ENCODE measurements around the gene KRTAP10-8. TPM values are rescaled to one million over a fixed set of nuclear protein-coding genes. Genes with fewer than 3 reads are reported as not detected.

The KRTAP10-8 gene
- total and polyA plus RNA-seq, 8 donors = not detected

- intact Hi-C loops (cut with DNase I; ENCODE audit: low total_unique reads) = no loop called here
- WGBS, 5 donors = 71 to 78% (median 75%) methylated on average over 20 to 23 of the region's 23 CpGs
- no peak for DNase-seq
- no peak overlapping the region for H3K4me3 ChIP-seq
- H3K27ac ChIP-seq = no peak overlapping the region
- peaks cover 0 to 56% (median 13%) of the 10 kb centered on the region in 3 donors for H3K27me3 ChIP-seq
- peaks cover 0 to 32% (median 3%) of the 10 kb centered on the region in 4 donors for H3K9me3 ChIP-seq
- H3K36me3 ChIP-seq = no peaks in the 10 kb centered on the region
- TF ChIP-seq EP300 (IDR thresholded peaks at IDR 0.05) = no peak
- no peak for TF ChIP-seq CTCF (IDR thresholded peaks at IDR 0.05)
- TF ChIP-seq POLR2AphosphoS5 (IDR thresholded peaks at IDR 0.05) = no peak
- no peak for TF ChIP-seq POLR2A (IDR thresholded peaks at IDR 0.05)
- H3K4me1 ChIP-seq = no peaks in the 10 kb centered on the region
Observed at GRCh38 chr21:44601596-44602462, 10.1 kb upstream of the KRTAP10-8 start.

DNA sequence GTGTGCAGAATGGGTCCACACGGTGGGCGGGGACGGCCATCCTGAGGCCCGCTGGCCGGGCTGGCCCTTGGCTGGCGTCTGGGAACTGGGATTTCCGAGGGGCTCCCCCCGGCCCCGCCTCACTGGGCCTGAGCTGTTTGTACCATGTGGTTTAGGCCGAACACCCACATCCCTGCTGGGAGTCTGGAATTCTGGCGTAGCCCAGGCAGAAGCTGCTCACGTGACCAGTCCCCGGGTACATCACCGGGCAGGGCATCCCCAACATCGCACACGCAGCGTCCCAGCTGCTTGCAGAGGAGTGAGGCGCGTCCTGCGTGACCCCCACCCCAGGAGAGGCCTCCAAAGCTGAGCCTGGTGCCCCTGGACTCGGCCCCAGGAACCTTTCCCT is 9.4 kb upstream of the KRTAP10-8 start:
- Histone ChIP-seq H3K4me3 (no peak overlapping the region), H3K9me3 (peaks cover 0 to 34% (median 3%) of the 10 kb centered on the region in 4 donors), H3K27me3 (peaks cover 0 to 56% (median 13%) of the 10 kb centered on the region in 3 donors), H3K27ac (no peak overlapping the region), H3K4me1 (no peaks in the 10 kb centered on the region), H3K36me3 (no peaks in the 10 kb centered on the region)
- WGBS, 5 donors = 67 to 81% (median 75%) methylated on average over 1 to 20 of the region's 21 CpGs
- TF ChIP-seq EP300 (IDR thresholded peaks at IDR 0.05) (no peak), CTCF (IDR thresholded peaks at IDR 0.05) (no peak), POLR2AphosphoS5 (IDR thresholded peaks at IDR 0.05) (no peak), POLR2A (IDR thresholded peaks at IDR 0.05) (no peak)
- intact Hi-C loops (cut with DNase I; ENCODE audit: low total_unique reads) = no loop called here
- no peak for DNase-seq

- Histone ChIP-seq H3K27me3 (peaks cover 0 to 54% (median 13%) of the 10 kb centered on the region in 3 donors), H3K4me1 (no peaks in the 10 kb centered on the region), H3K36me3 (no peaks in the 10 kb centered on the region), H3K9me3 (peaks cover 0 to 28% (median 3%) of the 10 kb centered on the region in 4 donors), H3K27ac (no peak overlapping the region), H3K4me3 (no peak overlapping the region)
- intact Hi-C loops (cut with DNase I; ENCODE audit: low total_unique reads) = no loop called here
- WGBS, 5 donors = 45 to 60% (median 50%) methylated on average over 10 to 17 of the region's 17 CpGs
- TF ChIP-seq EP300 (IDR thresholded peaks at IDR 0.05) = no peak
- no peak for TF ChIP-seq POLR2A (IDR thresholded peaks at IDR 0.05)
- TF ChIP-seq CTCF (IDR thresholded peaks at IDR 0.05) = no peak
- no peak for TF ChIP-seq POLR2AphosphoS5 (IDR thresholded peaks at IDR 0.05)
- DNase-seq = no peak
Observed at GRCh38 chr21:44603109-44603875, 8.6 kb upstream of the KRTAP10-8 start.

- Histone ChIP-seq H3K27me3 (peaks cover 0 to 53% (median 13%) of the 10 kb centered on the region in 3 donors), H3K36me3 (no peaks in the 10 kb centered on the region), H3K9me3 (peaks cover 0 to 22% (median 3%) of the 10 kb centered on the region in 4 donors), H3K4me1 (no peaks in the 10 kb centered on the region), H3K4me3 (no peak overlapping the region), H3K27ac (no peak overlapping the region)
- intact Hi-C loops (cut with DNase I; ENCODE audit: low total_unique reads) = no loop called here
- no peak for DNase-seq
- no peak for TF ChIP-seq CTCF (IDR thresholded peaks at IDR 0.05)
- no peak for TF ChIP-seq POLR2A (IDR thresholded peaks at IDR 0.05)
- TF ChIP-seq POLR2AphosphoS5 (IDR thresholded peaks at IDR 0.05) = no peak
- no peak for TF ChIP-seq EP300 (IDR thresholded peaks at IDR 0.05)
- WGBS, 5 donors = 81 to 90% (median 85%) methylated on average over 8 of the region's 8 CpGs
Observed at GRCh38 chr21:44603911-44604310, 8.0 kb upstream of the KRTAP10-8 start.
